Measurements from ENCODE around the gene PARD3.

Gene PARD3

DNA sequence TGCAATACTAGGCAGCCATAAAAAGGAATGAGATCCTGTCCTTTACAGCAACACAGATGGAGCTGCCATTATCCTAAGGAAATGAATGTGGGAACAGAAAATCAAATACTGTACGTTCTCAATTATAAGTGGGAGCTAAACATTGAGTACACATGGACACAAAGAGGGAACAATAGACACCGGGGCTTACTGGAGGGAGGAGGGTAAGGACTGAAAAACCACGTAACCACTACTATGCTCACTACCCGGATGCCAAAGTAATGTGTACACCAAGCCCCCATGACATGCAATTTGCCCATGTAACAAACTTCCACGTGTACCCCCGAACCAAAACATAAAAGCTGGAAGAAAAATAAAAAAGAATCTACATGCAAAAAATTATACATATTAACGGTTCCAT, 587.0 kb downstream of the PARD3 start:
- no peak for DNase-seq (ENCODE audit: low read depth)
- TF ChIP-seq CTCF (IDR thresholded peaks at IDR 0.05; ENCODE audit: low read depth, low read length, missing control alignments) = no peak
- in situ Hi-C loops (cut with HindIII; ENCODE audit: low sequenced_read_pairs) = no loop called here
- H3K4me3 ChIP-seq (ENCODE audit: low read depth, low read length) = no peak overlapping the region

DNA sequence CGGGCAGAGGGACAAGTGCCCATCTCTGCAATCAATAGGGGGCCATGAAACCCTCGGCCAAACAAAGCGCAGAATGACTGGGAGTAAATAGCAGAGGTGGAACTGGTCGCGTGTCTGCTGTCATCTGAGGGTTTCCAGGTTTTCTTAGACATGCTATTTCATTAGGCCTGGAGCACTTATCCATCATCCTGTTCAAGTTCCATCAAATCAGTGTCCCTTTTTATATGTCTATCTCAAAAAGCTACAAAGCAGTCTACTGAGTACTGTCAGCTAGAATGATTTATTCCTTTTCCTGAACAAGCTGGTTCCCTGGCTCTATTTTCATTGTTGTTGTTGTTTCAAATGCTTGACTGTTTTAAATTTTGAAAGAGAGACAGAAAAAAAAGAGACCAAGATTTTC, 590.5 kb downstream of the PARD3 start:
- in situ Hi-C loops (cut with HindIII; ENCODE audit: low sequenced_read_pairs) = no loop called here
- no peak for DNase-seq (ENCODE audit: low read depth)
- no peak overlapping the region for H3K4me3 ChIP-seq (ENCODE audit: low read depth, low read length)
- no peak for TF ChIP-seq CTCF (IDR thresholded peaks at IDR 0.05; ENCODE audit: low read depth, low read length, missing control alignments)

GRCh38 chr10:34223658-34224057, 591.4 kb downstream of the PARD3 start:
- no peak for DNase-seq (ENCODE audit: low read depth)
- in situ Hi-C loops (cut with HindIII; ENCODE audit: low sequenced_read_pairs) = no loop called here
- H3K4me3 ChIP-seq (ENCODE audit: low read depth, low read length) = no peak overlapping the region
- no peak for TF ChIP-seq CTCF (IDR thresholded peaks at IDR 0.05; ENCODE audit: low read depth, low read length, missing control alignments)

GRCh38 chr10:34222359-34222758, 592.7 kb downstream of the PARD3 start:
- DNase-seq (ENCODE audit: low read depth) = no peak
- no peak overlapping the region for H3K4me3 ChIP-seq (ENCODE audit: low read depth, low read length)
- in situ Hi-C loops (cut with HindIII; ENCODE audit: low sequenced_read_pairs) = no loop called here
- TF ChIP-seq CTCF (IDR thresholded peaks at IDR 0.05; ENCODE audit: low read depth, low read length, missing control alignments) = no peak

- H3K4me3 ChIP-seq (ENCODE audit: low read depth, low read length) = no peak overlapping the region
- no peak for DNase-seq (ENCODE audit: low read depth)
- in situ Hi-C loops (cut with HindIII; ENCODE audit: low sequenced_read_pairs) = no loop called here
- TF ChIP-seq CTCF (IDR thresholded peaks at IDR 0.05; ENCODE audit: low read depth, low read length, missing control alignments) = no peak
Measured at GRCh38 chr10:34219753-34220548, 595.1 kb downstream of the PARD3 start.

DNA sequence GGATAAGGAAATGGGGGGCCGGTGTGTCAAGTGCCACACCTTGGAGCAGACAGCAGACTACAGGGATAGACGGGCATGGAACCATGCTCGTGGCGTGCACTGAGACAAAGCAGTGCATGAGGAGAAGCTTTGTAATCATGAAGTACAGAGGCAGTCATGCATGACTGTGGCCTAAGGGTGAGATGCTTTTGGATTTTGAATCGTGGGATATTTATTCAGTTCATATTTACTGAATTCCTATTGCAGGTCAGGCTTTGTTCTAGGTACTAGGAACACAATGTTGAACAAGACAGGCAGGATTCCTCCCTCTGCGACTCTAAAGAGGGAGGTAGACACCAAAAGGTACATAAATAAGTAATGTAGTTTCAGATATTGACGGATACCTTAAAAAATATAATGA, 597.6 kb downstream of the PARD3 start:
- TF ChIP-seq CTCF (IDR thresholded peaks at IDR 0.05; ENCODE audit: low read depth, low read length, missing control alignments) = no peak
- no peak for DNase-seq (ENCODE audit: low read depth)
- no peak overlapping the region for H3K4me3 ChIP-seq (ENCODE audit: low read depth, low read length)
- in situ Hi-C loops (cut with HindIII; ENCODE audit: low sequenced_read_pairs) = no loop called here
